HUES6 (cell line): Measurements from ENCODE around the gene ATF6B.

Experiments used
- H3K27ac ChIP-seq: 2 replicates; pipeline ENCODE4 v1.7.0; 2013; ENCODE audit warnings: low read depth, mild to moderate bottlenecking, low read length, inconsistent platforms
- H3K27me3 ChIP-seq: 2 replicates; pipeline ENCODE4 v1.6.1; 2013; ENCODE audit warnings: low read length; ENCODE audit not compliant: control insufficient read depth, insufficient read depth
- H3K36me3 ChIP-seq: 2 replicates; pipeline ENCODE4 v1.6.1; 2013; ENCODE audit warnings: low read length; ENCODE audit not compliant: control insufficient read depth, insufficient read depth
- H3K4me1 ChIP-seq: 2 replicates; pipeline ENCODE4 v1.6.1; 2013; ENCODE audit warnings: low read length; ENCODE audit not compliant: control insufficient read depth, insufficient read depth
- H3K4me3 ChIP-seq: 2 replicates; pipeline ENCODE4 v1.5.1; 2013; ENCODE audit warnings: low read depth, low read length
- H3K9ac ChIP-seq: one replicate; pipeline ENCODE4 v1.6.1; 2013; ENCODE audit warnings: mild to moderate bottlenecking, low read length
- H3K9me3 ChIP-seq: 2 replicates; pipeline ENCODE4 v1.6.1; 2013; ENCODE audit warnings: low read depth, low read length; ENCODE audit not compliant: control insufficient read depth, insufficient read depth

Gene ATF6B

DNA sequence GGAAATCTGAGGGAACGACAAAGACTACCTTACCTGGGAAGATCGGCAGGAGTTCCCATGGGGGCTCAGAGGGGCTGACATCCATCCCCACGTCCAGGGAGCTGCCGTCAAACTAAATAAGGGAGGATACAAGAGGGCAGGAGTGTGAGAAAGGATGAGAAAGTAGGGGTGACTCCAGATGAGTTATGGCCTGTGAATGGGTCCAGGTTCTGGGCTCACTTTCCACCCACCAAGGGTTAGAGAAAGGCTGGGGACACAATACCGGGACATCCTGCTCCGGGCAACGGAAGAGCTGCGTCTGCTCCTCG, 683 bp downstream of the ATF6B start:
- H3K27me3 ChIP-seq, result no peaks in the 10 kb centered on the region
- peaks cover 11% of the 10 kb centered on the region for H3K36me3 ChIP-seq
- no peaks in the 10 kb centered on the region for H3K9me3 ChIP-seq
- peaks cover 19% of the 10 kb centered on the region for H3K4me1 ChIP-seq
- H3K4me3 ChIP-seq, result peak overlapping the region; percentile 96
- no peak overlapping the region for H3K27ac ChIP-seq
- H3K9ac ChIP-seq, result peak overlapping the region; percentile 95

DNA sequence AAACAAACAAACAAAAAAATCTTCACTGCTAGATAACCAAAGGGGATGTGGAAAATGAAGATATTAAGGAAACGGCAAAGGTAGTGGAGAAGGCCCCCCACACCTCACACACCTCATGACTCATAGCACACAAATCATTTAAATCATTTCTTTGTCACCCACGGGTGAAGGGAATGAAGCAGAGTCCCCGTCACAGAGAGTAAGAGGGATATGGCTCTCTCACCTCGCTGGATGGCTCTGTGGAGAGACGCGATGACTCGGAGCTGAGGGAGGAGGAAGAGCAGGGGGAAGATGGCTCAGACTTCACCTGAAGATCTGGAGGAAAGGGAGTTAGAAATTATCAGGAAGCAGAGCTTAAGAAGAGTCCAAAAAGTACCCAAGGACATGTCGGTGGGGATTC, 1.2 kb downstream of the ATF6B start:
- H3K27me3 ChIP-seq, result no peaks in the 10 kb centered on the region
- peak overlapping the region; percentile 96 for H3K4me3 ChIP-seq
- no peaks in the 10 kb centered on the region for H3K9me3 ChIP-seq
- H3K27ac ChIP-seq, result no peak overlapping the region
- H3K4me1 ChIP-seq, result peaks cover 19% of the 10 kb centered on the region
- H3K9ac ChIP-seq, result peak overlapping the region; percentile 95
- peaks cover 15% of the 10 kb centered on the region for H3K36me3 ChIP-seq

- Histone ChIP-seq H3K36me3 (peaks cover 32% of the 10 kb centered on the region), H3K27me3 (no peaks in the 10 kb centered on the region), H3K4me3 (no peak overlapping the region), H3K9ac (no peak overlapping the region), H3K9me3 (no peaks in the 10 kb centered on the region), H3K27ac (no peak overlapping the region), H3K4me1 (peaks cover 14% of the 10 kb centered on the region)
Measured at GRCh38 chr6:32123681-32124080, 4.4 kb downstream of the ATF6B start.

DNA sequence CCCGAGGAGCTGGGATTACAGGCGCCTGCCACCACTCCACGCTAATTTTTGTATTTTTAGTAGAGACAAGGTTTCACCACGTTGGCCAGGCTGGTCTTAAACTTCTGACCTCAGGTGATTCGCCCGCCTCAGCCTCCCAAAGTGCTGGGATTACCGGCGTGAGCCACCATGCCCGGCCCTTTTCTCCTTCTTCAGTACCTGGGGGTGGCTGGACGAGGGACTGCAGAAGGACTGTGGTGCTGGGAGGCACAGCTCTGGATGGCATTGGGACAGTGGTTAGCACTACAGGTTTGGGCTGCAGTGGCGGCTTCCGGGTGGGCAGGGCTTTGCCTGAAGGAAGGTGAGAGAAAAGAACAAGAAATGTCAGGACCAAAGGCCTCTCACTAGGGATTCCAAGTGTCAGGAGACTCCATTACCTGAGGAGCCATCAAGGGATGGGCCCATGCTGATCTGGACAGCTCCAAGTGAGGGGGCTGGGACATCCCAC, 7.4 kb downstream of the ATF6B start:
- Histone ChIP-seq H3K4me1 (0 out of 2 replicates have a peak, but pooled peaks cover 3% of the 10 kb centered on the region), H3K27ac (no peak overlapping the region), H3K36me3 (peaks cover 56% of the 10 kb centered on the region), H3K27me3 (no peaks in the 10 kb centered on the region), H3K4me3 (no peak overlapping the region), H3K9me3 (no peaks in the 10 kb centered on the region), H3K9ac (no peak overlapping the region)

GRCh38 chr6:32118782-32119628, 9.0 kb downstream of the ATF6B start:
- Histone ChIP-seq H3K9ac (no peak overlapping the region), H3K27ac (no peak overlapping the region), H3K4me1 (0 out of 2 replicates have a peak, but pooled peaks cover 3% of the 10 kb centered on the region), H3K27me3 (no peaks in the 10 kb centered on the region), H3K4me3 (no peak overlapping the region), H3K36me3 (peaks cover 52% of the 10 kb centered on the region), H3K9me3 (no peaks in the 10 kb centered on the region)

- H3K4me1 ChIP-seq, result 0 out of 2 replicates have a peak, but pooled peaks cover 3% of the 10 kb centered on the region
- H3K9ac ChIP-seq, result no peak overlapping the region
- H3K4me3 ChIP-seq, result no peak overlapping the region
- no peak overlapping the region for H3K27ac ChIP-seq
- H3K27me3 ChIP-seq, result no peaks in the 10 kb centered on the region
- no peaks in the 10 kb centered on the region for H3K9me3 ChIP-seq
- peaks cover 52% of the 10 kb centered on the region for H3K36me3 ChIP-seq
Measured at GRCh38 chr6:32117461-32117860, 10.6 kb downstream of the ATF6B start.

GRCh38 chr6:32116674-32117073, 11.4 kb downstream of the ATF6B start:
- 0 out of 2 replicates have a peak, but pooled peaks cover 3% of the 10 kb centered on the region for H3K4me1 ChIP-seq
- H3K36me3 ChIP-seq, result peaks cover 46% of the 10 kb centered on the region
- H3K9me3 ChIP-seq, result no peaks in the 10 kb centered on the region
- H3K27ac ChIP-seq, result no peak overlapping the region
- no peak overlapping the region for H3K9ac ChIP-seq
- H3K27me3 ChIP-seq, result no peaks in the 10 kb centered on the region
- H3K4me3 ChIP-seq, result no peak overlapping the region

DNA sequence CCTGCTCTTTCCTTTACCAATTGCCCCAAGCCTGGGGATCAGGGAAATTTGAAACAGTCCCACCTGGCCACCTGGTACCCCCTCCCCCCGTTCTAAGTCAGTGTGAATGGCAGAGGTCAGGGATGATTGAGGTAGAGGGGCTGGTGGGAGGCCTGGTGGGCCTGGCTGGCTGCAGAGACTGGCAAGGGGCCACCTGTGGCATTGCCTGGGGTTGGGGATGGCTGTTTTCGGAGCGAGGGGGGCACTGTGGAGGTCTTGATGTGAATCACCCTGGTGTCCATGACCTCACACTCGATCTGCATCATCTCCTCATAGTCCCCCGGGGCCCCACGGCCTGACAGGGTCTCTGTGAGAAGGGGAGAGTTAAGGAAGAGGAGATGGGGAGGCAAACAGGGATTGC, 12.4 kb downstream of the ATF6B start:
- Histone ChIP-seq H3K4me3 (no peak overlapping the region), H3K4me1 (0 out of 2 replicates have a peak, but pooled peaks cover 3% of the 10 kb centered on the region), H3K27me3 (peaks cover 1% of the 10 kb centered on the region; the same call in 1 of the 2 replicates), H3K9ac (no peak overlapping the region), H3K36me3 (peaks cover 38% of the 10 kb centered on the region), H3K27ac (no peak overlapping the region), H3K9me3 (no peaks in the 10 kb centered on the region)

DNA sequence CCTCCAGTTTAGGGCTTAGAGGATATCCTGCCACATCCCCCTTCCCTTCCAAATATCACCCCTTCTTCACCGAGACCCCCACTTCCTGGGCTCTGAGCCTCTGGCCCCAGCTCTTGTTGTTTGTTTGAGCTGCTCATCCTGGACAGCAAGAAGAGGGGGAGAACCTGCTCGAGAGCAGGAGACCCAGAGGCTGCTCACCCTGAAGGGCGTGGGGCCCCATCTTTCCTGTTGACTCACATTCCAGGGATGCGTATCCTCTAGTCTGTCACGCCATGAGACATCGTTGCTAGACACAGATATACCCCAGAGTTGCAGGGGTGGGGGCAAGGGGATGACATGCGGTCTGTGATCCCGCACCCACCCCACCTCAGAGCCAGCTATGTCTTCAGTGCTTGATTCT, 13.2 kb downstream of the ATF6B start:
- no peak overlapping the region for H3K27ac ChIP-seq
- H3K4me3 ChIP-seq, result no peak overlapping the region
- H3K4me1 ChIP-seq, result 0 out of 2 replicates have a peak, but pooled peaks cover 3% of the 10 kb centered on the region
- no peak overlapping the region for H3K9ac ChIP-seq
- H3K36me3 ChIP-seq, result peaks cover 35% of the 10 kb centered on the region
- H3K9me3 ChIP-seq, result no peaks in the 10 kb centered on the region
- H3K27me3 ChIP-seq, result peaks cover 9% of the 10 kb centered on the region; the same call in 1 of the 2 replicates

DNA sequence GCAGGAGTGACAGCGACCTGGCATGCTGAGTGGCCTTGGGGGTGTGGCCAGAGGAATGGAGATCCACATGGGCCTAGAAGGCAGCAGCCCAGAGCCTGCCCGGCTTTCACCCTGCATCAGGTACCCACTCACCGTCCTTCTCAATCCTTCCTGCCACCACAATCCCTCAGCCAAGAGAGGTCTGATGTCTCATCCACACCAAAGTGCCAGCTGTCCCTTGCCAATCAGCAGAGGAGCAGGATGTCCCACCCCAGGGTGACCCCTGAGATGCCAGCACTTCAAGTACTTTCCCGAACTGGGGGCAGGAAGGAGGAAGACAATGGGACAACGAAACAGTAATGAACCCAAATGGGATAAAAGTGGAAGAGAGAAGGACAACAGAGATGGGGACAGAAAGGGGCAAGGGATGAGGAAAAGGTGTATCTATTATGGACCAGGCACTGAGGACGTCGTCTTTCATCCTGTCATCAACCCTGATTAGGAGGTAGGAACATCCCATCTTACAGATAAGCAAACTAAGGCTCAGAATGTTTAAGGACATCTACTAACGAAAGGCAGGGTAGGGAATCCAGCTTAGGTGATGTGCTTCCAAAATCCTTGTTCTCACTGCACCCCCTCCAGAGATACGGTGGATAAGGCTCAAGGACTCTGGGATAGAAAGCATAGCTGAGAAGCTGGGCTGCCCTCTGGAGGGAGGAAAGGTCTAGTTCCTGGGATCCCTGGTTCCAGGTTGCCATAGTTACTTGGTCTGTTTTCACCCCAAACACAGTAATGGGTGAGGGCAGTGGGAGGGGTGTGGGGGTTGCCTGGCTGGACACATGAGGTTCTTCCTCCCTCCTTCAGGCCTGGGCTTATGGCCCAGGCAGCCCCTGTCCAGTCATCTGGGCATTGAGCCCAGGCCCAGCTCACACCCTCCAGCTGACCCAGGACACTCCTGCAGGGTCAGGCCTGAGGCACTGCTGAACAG, 14.4 kb downstream of the ATF6B start:
- Histone ChIP-seq H3K36me3 (peaks cover 30% of the 10 kb centered on the region), H3K27ac (no peak overlapping the region), H3K27me3 (peaks cover 20% of the 10 kb centered on the region), H3K9ac (no peak overlapping the region), H3K9me3 (no peaks in the 10 kb centered on the region), H3K4me1 (peaks cover 5% of the 10 kb centered on the region), H3K4me3 (no peak overlapping the region)
